DND-41 (cell line): Measurements from ENCODE around the gene AGAP1.

Source experiments
- EZH2 ChIP-seq: IDR thresholded peaks from 3 replicates; pipeline ENCODE4 v1.6.1; 2012; ENCODE audit warnings: borderline replicate concordance, low read depth, mild to moderate bottlenecking, moderate library complexity, low read length, inconsistent platforms; ENCODE audit not compliant: severe bottlenecking
- TF ChIP-seq, protein P1 (sequence below): IDR thresholded peaks from 2 replicates; pipeline ENCODE4 v1.5.1; 2012; ENCODE audit warnings: borderline replicate concordance, low read length, moderate library complexity, mild to moderate bottlenecking; ENCODE audit not compliant: poor library complexity, severe bottlenecking; ENCODE audit errors: extremely low read depth

- TF ChIP-seq, protein P1, sequence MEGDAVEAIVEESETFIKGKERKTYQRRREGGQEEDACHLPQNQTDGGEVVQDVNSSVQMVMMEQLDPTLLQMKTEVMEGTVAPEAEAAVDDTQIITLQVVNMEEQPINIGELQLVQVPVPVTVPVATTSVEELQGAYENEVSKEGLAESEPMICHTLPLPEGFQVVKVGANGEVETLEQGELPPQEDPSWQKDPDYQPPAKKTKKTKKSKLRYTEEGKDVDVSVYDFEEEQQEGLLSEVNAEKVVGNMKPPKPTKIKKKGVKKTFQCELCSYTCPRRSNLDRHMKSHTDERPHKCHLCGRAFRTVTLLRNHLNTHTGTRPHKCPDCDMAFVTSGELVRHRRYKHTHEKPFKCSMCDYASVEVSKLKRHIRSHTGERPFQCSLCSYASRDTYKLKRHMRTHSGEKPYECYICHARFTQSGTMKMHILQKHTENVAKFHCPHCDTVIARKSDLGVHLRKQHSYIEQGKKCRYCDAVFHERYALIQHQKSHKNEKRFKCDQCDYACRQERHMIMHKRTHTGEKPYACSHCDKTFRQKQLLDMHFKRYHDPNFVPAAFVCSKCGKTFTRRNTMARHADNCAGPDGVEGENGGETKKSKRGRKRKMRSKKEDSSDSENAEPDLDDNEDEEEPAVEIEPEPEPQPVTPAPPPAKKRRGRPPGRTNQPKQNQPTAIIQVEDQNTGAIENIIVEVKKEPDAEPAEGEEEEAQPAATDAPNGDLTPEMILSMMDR = no peak
- TF ChIP-seq EZH2 = no peak
These were observed 21.4 kb upstream of the AGAP1 start for GRCh38 chr2:235472443-235472842.
